Ascending aorta (tissue), 2 donors: Measurements from ENCODE around the gene KRT73. TPM values are rescaled to one million over a fixed set of nuclear protein-coding genes. Genes with fewer than 3 reads are reported as not detected.
A peak's percentile ranks its signal among the peaks of the same experiment; 100 is the strongest.

Experiments used
- DNase-seq, 2 donors: peaks; one replicate each; pipeline ENCODE4 v3.0.0-alpha.2; 2019; ENCODE audit warnings: low spot score in 2 of 2
- H3K27ac ChIP-seq, 2 donors: fragments of 200-600 bp; sonication (generic); one replicate each; pipeline ENCODE4 v1.5.1; 2016 to 2017; ENCODE audit warnings: mild to moderate bottlenecking in 1 of 2
- H3K27me3 ChIP-seq: fragments of 200-600 bp; sonication (generic); one replicate; pipeline ENCODE4 v1.5.1; 2017
- H3K36me3 ChIP-seq, 2 donors: fragments of 200-600 bp; sonication (generic); one replicate each; pipeline ENCODE4 v1.5.1; 2016
- H3K4me1 ChIP-seq, 2 donors: fragments of 200-600 bp; sonication (generic); one replicate each; pipeline ENCODE4 v1.5.1; 2016 to 2017; ENCODE audit warnings: mild to moderate bottlenecking in 1 of 2
- H3K4me3 ChIP-seq, 2 donors: fragments of 200-600 bp; sonication (generic); one replicate each; pipeline ENCODE4 v1.5.1; 2016 to 2017; ENCODE audit warnings: mild to moderate bottlenecking in 1 of 2
- H3K9me3 ChIP-seq, 2 donors: fragments of 200-600 bp; sonication (generic); one replicate each; pipeline ENCODE4 v1.5.1; 2016
- CTCF ChIP-seq, 3 experiments: fragments of 200-600 bp in 2 of 3; fragments of 450-650 bp in 1 of 3; sonication (generic) in 2 of 3; IDR thresholded peaks; one replicate each; pipeline ENCODE4 v1.5.1; 2016 to 2019; ENCODE audit warnings: antibody characterized with exemption in 3 of 3, mild to moderate bottlenecking in 1 of 3, moderate library complexity in 1 of 3
- intact Hi-C: fragments of 100-400 bp; cut with DNase I; formaldehyde crosslinking; loops from one replicate; pipeline ENCODE4 v1.15.1; 2023
- total RNA-seq: library from RNA; depleted of rRNA; stranded (reverse); fragments of >200 nt; gene quantifications from one replicate; pipeline ENCODE4 v1.1.0, GENCODE V29; 2016

KRT73 gene
- not detected for total RNA-seq

DNA sequence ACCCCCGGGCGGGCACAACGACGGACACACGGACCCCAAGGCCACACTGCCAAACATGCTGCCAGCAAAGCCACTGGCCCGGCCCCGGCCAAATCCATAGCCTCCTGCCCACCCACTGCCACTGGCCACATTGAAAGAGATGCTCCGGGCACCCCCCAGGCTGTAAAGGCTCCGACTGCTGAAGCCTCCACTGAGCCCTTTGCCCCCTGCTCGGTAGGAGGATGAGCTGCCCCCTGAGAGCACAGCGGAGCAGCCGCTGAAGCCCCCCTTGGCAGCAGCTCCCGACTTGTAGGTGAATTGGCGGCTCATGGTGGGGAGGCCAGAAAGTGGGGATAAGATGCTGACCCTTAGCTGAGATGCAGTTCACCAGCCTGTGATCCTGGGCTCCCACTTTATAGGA lies at the start of gene KRT73:
Gene KRT73 (minus strand): TSS at position 344 of the 400 bp plus-strand sequence. CDS start 35 bp downstream, at position 309.
- DNase-seq: no peak
- H3K4me1 ChIP-seq: no peaks in the 10 kb centered on the region
- intact Hi-C loops: no loop called here
- H3K9me3 ChIP-seq: no peaks in the 10 kb centered on the region
- H3K4me3 ChIP-seq: no peak within 1 kb of the TSS
- no peak within 1 kb of the TSS for H3K27ac ChIP-seq
- H3K27me3 ChIP-seq: no peaks in the 10 kb centered on the region
- H3K36me3 ChIP-seq: no peaks in the 10 kb centered on the region
- no peak for TF ChIP-seq CTCF (IDR thresholded peaks at IDR 0.05)

- Histone ChIP-seq H3K4me1 (no peaks in the 10 kb centered on the region), H3K4me3 (no peak overlapping the region), H3K36me3 (no peaks in the 10 kb centered on the region), H3K9me3 (no peaks in the 10 kb centered on the region), H3K27me3 (no peaks in the 10 kb centered on the region), H3K27ac (no peak overlapping the region)
- TF ChIP-seq CTCF (IDR thresholded peaks at IDR 0.05): no peak
- intact Hi-C loops: no loop called here
- no peak for DNase-seq
These were observed 49.6 kb upstream of the KRT73 start for GRCh38 chr12:52667931-52668330.

GRCh38 chr12:52667509-52667908 lies 49.1 kb upstream of the KRT73 start:
- DNase-seq: no peak
- no peaks in the 10 kb centered on the region for H3K36me3 ChIP-seq
- intact Hi-C loops: no loop called here
- H3K27me3 ChIP-seq: no peaks in the 10 kb centered on the region
- H3K9me3 ChIP-seq: no peaks in the 10 kb centered on the region
- no peak overlapping the region for H3K4me3 ChIP-seq
- TF ChIP-seq CTCF (IDR thresholded peaks at IDR 0.05): no peak
- H3K4me1 ChIP-seq: no peaks in the 10 kb centered on the region
- H3K27ac ChIP-seq: no peak overlapping the region

GRCh38 chr12:52666471-52666870 lies 48.1 kb upstream of the KRT73 start:
- Histone ChIP-seq H3K27me3 (no peaks in the 10 kb centered on the region), H3K36me3 (no peaks in the 10 kb centered on the region), H3K9me3 (no peaks in the 10 kb centered on the region), H3K4me3 (no peak overlapping the region), H3K27ac (no peak overlapping the region), H3K4me1 (no peaks in the 10 kb centered on the region)
- no peak for TF ChIP-seq CTCF (IDR thresholded peaks at IDR 0.05)
- intact Hi-C loops: no loop called here
- DNase-seq: no peak

DNA sequence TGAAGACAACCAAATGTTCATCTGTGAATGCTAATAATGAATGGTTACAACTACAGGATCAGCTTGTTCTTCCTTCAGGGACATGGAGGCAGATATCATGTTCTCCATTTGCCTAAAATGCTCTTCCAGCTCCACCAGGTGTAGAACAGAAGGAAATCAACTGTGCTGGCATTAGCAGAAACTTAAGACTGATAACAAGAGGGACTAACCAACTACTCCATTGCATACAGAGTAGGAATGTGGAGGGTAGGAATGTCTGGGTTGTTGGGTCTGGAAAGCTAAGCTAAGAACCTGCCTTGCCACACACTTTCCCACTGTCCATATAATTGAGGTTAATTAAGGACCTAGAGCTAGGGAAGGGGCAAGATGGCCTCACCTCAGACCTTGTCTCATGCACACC lies 45.1 kb upstream of the KRT73 start:
- intact Hi-C loops: no loop called here
- no peaks in the 10 kb centered on the region for H3K9me3 ChIP-seq
- no peak overlapping the region for H3K27ac ChIP-seq
- no peak for DNase-seq
- no peaks in the 10 kb centered on the region for H3K36me3 ChIP-seq
- H3K4me1 ChIP-seq: no peaks in the 10 kb centered on the region
- H3K27me3 ChIP-seq: no peaks in the 10 kb centered on the region
- H3K4me3 ChIP-seq: no peak overlapping the region
- TF ChIP-seq CTCF (IDR thresholded peaks at IDR 0.05): no peak

GRCh38 chr12:52662918-52663229 lies 44.5 kb upstream of the KRT73 start:
- H3K36me3 ChIP-seq: no peaks in the 10 kb centered on the region
- H3K4me3 ChIP-seq: no peak overlapping the region
- H3K4me1 ChIP-seq: no peaks in the 10 kb centered on the region
- H3K27ac ChIP-seq: no peak overlapping the region
- H3K27me3 ChIP-seq: no peaks in the 10 kb centered on the region
- peak in 1 of 2 donors; percentile 13 for DNase-seq
- H3K9me3 ChIP-seq: no peaks in the 10 kb centered on the region
- TF ChIP-seq CTCF (IDR thresholded peaks at IDR 0.05): no peak
- intact Hi-C loops: no loop called here
